Osteoblast (primary cell): ENCODE results near the gene CAMK2B. TPM values are rescaled to one million over a fixed set of nuclear protein-coding genes. Genes with fewer than 3 reads are reported as not detected.

Experiments
- DNase-seq: peaks from one replicate; pipeline ENCODE4 v3.0.0; 2011; ENCODE audit warnings: low spot score, mixed read lengths; ENCODE audit not compliant: insufficient read length; ENCODE audit errors: missing footprints
- H2AFZ ChIP-seq: 2 replicates; pipeline ENCODE4 v1.6.0; 2011; ENCODE audit warnings: mild to moderate bottlenecking, low read length
- H3K27ac ChIP-seq: 2 replicates; pipeline ENCODE4 v1.5.1; 2011; ENCODE audit warnings: mild to moderate bottlenecking, low read depth, low read length, moderate library complexity
- H3K27me3 ChIP-seq: 2 replicates; pipeline ENCODE4 v1.6.0; 2012; ENCODE audit warnings: mild to moderate bottlenecking, control low read depth, inconsistent platforms, low read length, moderate library complexity; ENCODE audit not compliant: insufficient read depth
- H3K36me3 ChIP-seq: 2 replicates; pipeline ENCODE4 v1.5.1; 2011; ENCODE audit warnings: mild to moderate bottlenecking, low read length, control low read depth, moderate library complexity; ENCODE audit not compliant: insufficient read depth
- H3K4me1 ChIP-seq: 2 replicates; pipeline ENCODE4 v1.5.1; 2011; ENCODE audit warnings: mild to moderate bottlenecking, low read length, control low read depth, moderate library complexity; ENCODE audit not compliant: insufficient read depth
- H3K4me2 ChIP-seq: 2 replicates; pipeline ENCODE4 v1.6.0; 2011; ENCODE audit warnings: mild to moderate bottlenecking, low read length; ENCODE audit not compliant: insufficient read depth
- H3K4me3 ChIP-seq: fragments of 200-600 bp; sonication (generic); 3 replicates; pipeline ENCODE4 v1.5.1; 2012; ENCODE audit warnings: mild to moderate bottlenecking, low read length, inconsistent platforms; ENCODE audit not compliant: insufficient read depth
- H3K79me2 ChIP-seq: 2 replicates; pipeline ENCODE4 v1.6.0; 2012; ENCODE audit warnings: mild to moderate bottlenecking, low read length, control low read depth, inconsistent platforms; ENCODE audit not compliant: insufficient read depth
- H3K9me3 ChIP-seq: 2 replicates; pipeline ENCODE4 v1.5.1; 2011; ENCODE audit warnings: low read depth, low read length, control low read depth
- H4K20me1 ChIP-seq: 2 replicates; pipeline ENCODE4 v1.6.0; 2012; ENCODE audit warnings: mild to moderate bottlenecking, low read length, control low read depth; ENCODE audit not compliant: insufficient read depth
- total RNA-seq: library from RNA; depleted of rRNA; stranded (reverse); fragments of >200 nt; gene quantifications from 2 replicates; pipeline ENCODE4 v1.2.3, GENCODE V29; 2012
- TF ChIP-seq, protein P1 (sequence below): IDR thresholded peaks from 2 replicates; pipeline ENCODE4 v1.5.1; 2011; ENCODE audit warnings: mild to moderate bottlenecking, low read depth, low read length, moderate library complexity; ENCODE audit errors: extremely low read depth

Gene CAMK2B
- total RNA-seq, 1 donor, result not detected

DNA sequence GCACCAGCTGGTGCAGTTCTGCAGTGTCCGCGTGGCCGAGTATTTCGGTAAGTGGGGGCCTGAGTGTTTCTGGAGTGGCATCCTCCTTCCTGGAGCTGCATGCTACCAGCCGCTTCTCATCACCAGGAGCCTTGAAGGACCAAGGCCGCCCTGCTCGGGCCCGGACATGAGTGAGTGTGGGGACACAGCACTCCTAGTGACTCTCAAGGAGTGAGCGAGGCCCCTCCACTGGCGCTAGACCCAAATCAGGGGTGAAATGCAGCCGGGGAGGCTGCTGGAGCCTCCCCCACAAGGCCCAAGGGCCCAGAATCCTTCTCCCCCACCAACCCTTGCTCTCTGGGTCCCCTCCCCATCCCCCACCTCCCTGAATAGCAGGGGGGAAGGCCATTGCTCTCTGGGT is 48.0 kb downstream of the CAMK2B start:
- Histone ChIP-seq H3K79me2 (no peaks in the 10 kb centered on the region), H3K4me1 (peaks cover 15% of the 10 kb centered on the region), H3K4me3 (no peak overlapping the region), H3K9me3 (no peaks in the 10 kb centered on the region), H3K27me3 (peaks cover 12% of the 10 kb centered on the region), H3K36me3 (no peaks in the 10 kb centered on the region), H3K27ac (no peak overlapping the region), H4K20me1 (no peaks in the 10 kb centered on the region), H3K4me2 (no peak overlapping the region), H2AFZ (no peak overlapping the region)
- DNase-seq, result peak; percentile 66
- TF ChIP-seq, protein P1, sequence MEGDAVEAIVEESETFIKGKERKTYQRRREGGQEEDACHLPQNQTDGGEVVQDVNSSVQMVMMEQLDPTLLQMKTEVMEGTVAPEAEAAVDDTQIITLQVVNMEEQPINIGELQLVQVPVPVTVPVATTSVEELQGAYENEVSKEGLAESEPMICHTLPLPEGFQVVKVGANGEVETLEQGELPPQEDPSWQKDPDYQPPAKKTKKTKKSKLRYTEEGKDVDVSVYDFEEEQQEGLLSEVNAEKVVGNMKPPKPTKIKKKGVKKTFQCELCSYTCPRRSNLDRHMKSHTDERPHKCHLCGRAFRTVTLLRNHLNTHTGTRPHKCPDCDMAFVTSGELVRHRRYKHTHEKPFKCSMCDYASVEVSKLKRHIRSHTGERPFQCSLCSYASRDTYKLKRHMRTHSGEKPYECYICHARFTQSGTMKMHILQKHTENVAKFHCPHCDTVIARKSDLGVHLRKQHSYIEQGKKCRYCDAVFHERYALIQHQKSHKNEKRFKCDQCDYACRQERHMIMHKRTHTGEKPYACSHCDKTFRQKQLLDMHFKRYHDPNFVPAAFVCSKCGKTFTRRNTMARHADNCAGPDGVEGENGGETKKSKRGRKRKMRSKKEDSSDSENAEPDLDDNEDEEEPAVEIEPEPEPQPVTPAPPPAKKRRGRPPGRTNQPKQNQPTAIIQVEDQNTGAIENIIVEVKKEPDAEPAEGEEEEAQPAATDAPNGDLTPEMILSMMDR, result no peak

DNA sequence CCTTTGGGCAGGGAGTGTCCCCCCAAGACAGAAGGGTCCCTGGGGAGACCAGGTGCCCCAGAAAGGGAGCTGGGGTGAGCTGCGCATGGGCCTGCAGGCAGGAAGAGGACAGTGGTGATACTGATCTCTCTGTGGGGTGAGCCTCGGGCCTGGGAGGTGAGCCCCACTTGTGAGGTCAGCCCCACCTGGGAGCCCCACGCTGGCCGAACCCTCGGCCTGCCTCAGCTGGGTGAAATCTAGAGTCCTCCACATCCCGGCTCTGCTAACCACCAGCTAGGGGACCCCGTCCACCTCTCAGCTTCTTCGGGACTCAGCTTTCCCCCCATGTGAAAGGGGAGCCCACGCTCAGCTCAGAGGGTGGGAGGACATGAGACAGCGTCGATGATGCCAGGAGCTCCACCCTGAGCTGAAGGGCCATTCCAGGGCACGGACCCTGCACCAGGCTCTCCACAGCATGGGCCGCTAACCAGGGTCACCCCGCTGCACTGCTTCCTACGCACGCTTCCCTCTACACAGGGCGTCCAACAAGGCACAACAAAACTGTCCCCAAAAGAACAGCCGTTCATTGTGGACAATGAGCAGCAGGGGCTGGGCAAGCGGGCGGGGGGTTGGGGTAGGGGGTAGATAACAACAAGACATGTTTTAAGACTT is 48.7 kb downstream of the CAMK2B start:
- no peaks in the 10 kb centered on the region for H3K79me2 ChIP-seq
- peaks cover 12% of the 10 kb centered on the region for H3K27me3 ChIP-seq
- H3K9me3 ChIP-seq, result no peaks in the 10 kb centered on the region
- DNase-seq, result peak; percentile 74
- H3K4me1 ChIP-seq, result peaks cover 8% of the 10 kb centered on the region
- no peaks in the 10 kb centered on the region for H3K36me3 ChIP-seq
- TF ChIP-seq, protein P1, result no peak
- no peak overlapping the region for H3K4me2 ChIP-seq
- H4K20me1 ChIP-seq, result no peaks in the 10 kb centered on the region
- no peak overlapping the region for H3K4me3 ChIP-seq
- no peak overlapping the region for H3K27ac ChIP-seq
- H2AFZ ChIP-seq, result no peak overlapping the region

DNA sequence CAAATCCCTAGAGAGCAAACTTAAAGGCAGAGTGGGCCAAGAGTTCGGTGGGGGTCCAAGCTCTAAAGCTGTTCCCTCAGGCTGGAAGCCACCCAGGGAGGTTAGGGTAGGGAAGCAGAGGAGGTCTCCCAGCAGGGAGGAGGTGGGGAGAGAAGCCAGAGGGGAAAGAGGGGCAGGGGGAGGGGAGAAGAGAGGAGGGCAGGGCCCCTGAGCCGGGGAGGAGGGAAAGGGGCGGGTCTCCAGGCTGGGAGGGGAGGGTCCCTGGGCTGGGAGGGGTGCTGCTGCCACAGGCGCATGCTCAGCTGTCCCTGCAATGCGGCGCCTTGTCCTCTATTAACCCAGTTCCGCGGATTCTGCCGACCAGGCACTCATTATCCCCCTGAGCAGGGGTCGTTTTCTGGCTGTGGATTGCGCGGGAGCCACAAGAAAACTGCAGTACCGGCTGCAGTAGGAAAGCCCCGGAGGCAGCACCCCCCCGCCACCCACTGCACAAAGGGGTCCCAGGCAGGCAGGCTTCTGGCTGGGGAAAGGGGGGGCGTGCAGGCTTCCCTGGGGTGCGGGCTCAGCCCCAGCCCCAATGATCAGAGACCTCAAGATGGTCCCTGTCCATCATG is 49.3 kb downstream of the CAMK2B start:
- Histone ChIP-seq H3K4me2 (no peak overlapping the region), H2AFZ (no peak overlapping the region), H3K9me3 (no peaks in the 10 kb centered on the region), H3K4me3 (no peak overlapping the region), H3K36me3 (no peaks in the 10 kb centered on the region), H4K20me1 (no peaks in the 10 kb centered on the region), H3K4me1 (peaks cover 2% of the 10 kb centered on the region), H3K79me2 (no peaks in the 10 kb centered on the region), H3K27me3 (peaks cover 12% of the 10 kb centered on the region), H3K27ac (no peak overlapping the region)
- peak; percentile 90 for DNase-seq
- TF ChIP-seq, protein P1, result no peak

DNA sequence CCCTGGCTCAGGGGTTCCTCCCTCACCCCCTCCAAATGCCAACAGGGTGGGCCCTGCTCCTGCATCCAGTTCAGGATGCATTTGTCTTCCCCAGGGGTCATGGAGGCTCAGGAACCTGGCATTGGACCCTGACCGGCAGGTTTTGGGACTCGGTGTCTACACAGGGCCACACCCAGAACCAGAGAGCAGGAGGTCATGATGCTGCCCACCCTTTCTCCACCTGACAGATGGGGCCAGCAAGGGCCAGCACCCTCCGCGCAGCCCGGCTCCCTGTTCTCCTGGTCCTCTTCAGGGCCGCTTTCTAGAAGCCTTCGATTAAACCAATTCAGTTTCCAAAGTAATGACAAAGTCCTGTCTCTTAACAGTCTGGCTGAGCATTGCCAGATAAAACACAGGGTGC is 50.2 kb downstream of the CAMK2B start:
- Histone ChIP-seq H3K4me1 (no peaks in the 10 kb centered on the region), H3K79me2 (no peaks in the 10 kb centered on the region), H3K4me3 (no peak overlapping the region), H3K27me3 (peaks cover 12% of the 10 kb centered on the region), H3K4me2 (no peak overlapping the region), H3K27ac (no peak overlapping the region), H3K9me3 (no peaks in the 10 kb centered on the region), H2AFZ (no peak overlapping the region), H3K36me3 (no peaks in the 10 kb centered on the region), H4K20me1 (no peaks in the 10 kb centered on the region)
- DNase-seq, result peak; percentile 49
- TF ChIP-seq, protein P1, result no peak
